Hepatocyte (in vitro differentiated cells): Measurements from ENCODE around the gene SERPINE3. TPM values are rescaled to one million over a fixed set of nuclear protein-coding genes. Genes with fewer than 3 reads are reported as not detected.

Experiments
- DNase-seq: peaks from one replicate; pipeline ENCODE4 v3.0.0-alpha.2; 2016; ENCODE audit warnings: low spot score
- H2AFZ ChIP-seq: fragments of 200-600 bp; sonication (generic); 2 replicates; pipeline ENCODE4 v1.6.0; 2016; ENCODE audit warnings: antibody characterized with exemption, mild to moderate bottlenecking
- H3K27ac ChIP-seq: fragments of 200-600 bp; sonication (generic); 2 replicates; pipeline ENCODE4 v1.5.1; 2016; ENCODE audit warnings: mild to moderate bottlenecking
- H3K27me3 ChIP-seq: fragments of 200-600 bp; sonication (generic); 2 replicates; pipeline ENCODE4 v1.6.1; 2016
- H3K36me3 ChIP-seq: fragments of 200-600 bp; sonication (generic); replicated peaks from 2 replicates; pipeline ENCODE4 v1.5.1; 2016; ENCODE audit warnings: low read depth; ENCODE audit not compliant: insufficient read depth
- H3K4me1 ChIP-seq: fragments of 200-600 bp; sonication (generic); 2 replicates; pipeline ENCODE4 v1.5.1; 2016; ENCODE audit warnings: mild to moderate bottlenecking, moderate library complexity; ENCODE audit not compliant: insufficient read depth
- H3K4me2 ChIP-seq: fragments of 200-600 bp; sonication (generic); 2 replicates; pipeline ENCODE4 v1.6.0; 2016
- H3K4me3 ChIP-seq: fragments of 200-600 bp; sonication (generic); 2 replicates; pipeline ENCODE4 v1.5.1; 2016; ENCODE audit warnings: mild to moderate bottlenecking
- H3K79me2 ChIP-seq: fragments of 200-600 bp; sonication (generic); 2 replicates; pipeline ENCODE4 v1.6.0; 2017; ENCODE audit warnings: mild to moderate bottlenecking
- H3K9me2 ChIP-seq: fragments of 200-600 bp; sonication (generic); replicated peaks from 2 replicates; pipeline ENCODE4 v1.6.0; 2017; ENCODE audit warnings: mild to moderate bottlenecking; ENCODE audit not compliant: insufficient read depth
- H3K9me3 ChIP-seq: fragments of 200-600 bp; sonication (generic); 2 replicates; pipeline ENCODE4 v1.5.1; 2016; ENCODE audit warnings: low read depth, mild to moderate bottlenecking
- H4K20me1 ChIP-seq: fragments of 200-600 bp; sonication (generic); 2 replicates; pipeline ENCODE4 v1.6.0; 2016; ENCODE audit warnings: mild to moderate bottlenecking; ENCODE audit not compliant: insufficient read depth, poor library complexity, severe bottlenecking
- CTCF ChIP-seq: fragments of 200-600 bp; sonication (generic); IDR thresholded peaks from 2 replicates; pipeline ENCODE4 v1.5.1; 2016; ENCODE audit warnings: antibody characterized with exemption, mild to moderate bottlenecking; ENCODE audit not compliant: poor library complexity
- EZH2 ChIP-seq: fragments of 200-600 bp; sonication (generic); IDR thresholded peaks from 2 replicates; pipeline ENCODE4 v1.6.1; 2016; ENCODE audit warnings: antibody characterized with exemption, mild to moderate bottlenecking, borderline replicate concordance
- EZH2phosphoT487 ChIP-seq: fragments of 200-600 bp; sonication (generic); IDR thresholded peaks from one replicate; pipeline ENCODE4 v1.6.1; 2018; ENCODE audit warnings: antibody characterized with exemption, mild to moderate bottlenecking, low read depth, moderate library complexity; ENCODE audit not compliant: unreplicated experiment, severe bottlenecking
- WGBS: methylation state at CpG from one replicate; pipeline ENCODE4 v1.1.6; 2016; ENCODE audit warnings: low lambda C conversion rate; ENCODE audit errors: missing lambda C conversion rate; 5-methylcytosine and 5-hydroxymethylcytosine counted together
- polyA plus RNA-seq: library from polyadenylated mRNA; unstranded; fragments of >200 nt; fragmentation: Nextera tagmentation; extraction: Ambion mirVana; gene quantifications from 2 replicates; pipeline ENCODE4 v1.2.1, GENCODE V29; 2016
- total RNA-seq: library from RNA; depleted of rRNA; stranded (reverse); fragments of >200 nt; gene quantifications from 2 replicates; pipeline ENCODE4 v1.2.3, GENCODE V29; 2014

Gene SERPINE3
- total and polyA plus RNA-seq, 2 experiments from 2014 or later, result 53.6 to 163 TPM

DNA sequence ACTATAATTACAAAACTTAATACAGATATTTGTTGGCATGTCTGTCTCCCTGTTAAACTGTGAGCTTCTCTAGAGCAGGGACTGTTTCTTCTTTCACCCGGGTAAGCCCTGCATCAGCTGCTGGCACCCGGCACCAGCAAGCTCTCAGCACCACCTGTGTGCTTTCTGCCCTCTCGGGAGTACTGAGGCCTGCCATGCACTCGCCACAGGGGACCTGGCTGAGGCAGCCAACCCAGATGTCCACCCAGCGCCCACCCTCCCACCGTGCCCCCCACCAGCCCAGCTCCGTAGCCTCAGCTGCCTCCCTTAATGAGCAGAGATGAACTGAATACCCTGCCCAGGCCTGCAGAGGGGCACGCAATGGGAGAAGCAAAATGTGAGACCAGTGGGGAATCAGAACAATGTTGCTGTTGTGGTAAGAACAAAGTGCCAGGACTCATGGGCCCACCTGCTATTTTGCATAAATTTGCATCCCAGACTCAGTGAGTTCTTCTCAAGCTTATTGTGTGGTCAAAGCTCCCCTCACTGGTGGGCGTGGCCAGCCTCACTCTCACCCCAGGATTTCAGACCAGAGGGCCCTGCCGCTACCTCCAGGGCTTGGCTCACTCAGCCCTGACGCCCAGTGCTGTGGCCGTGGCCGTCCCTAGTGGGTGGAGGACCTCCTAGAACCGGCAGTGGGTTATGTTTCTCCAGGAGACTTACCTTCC, 14.6 kb upstream of the SERPINE3 start:
- no peaks in the 10 kb centered on the region for H3K79me2 ChIP-seq
- DNase-seq, result no peak
- no peaks in the 10 kb centered on the region for H3K36me3 ChIP-seq
- no peak overlapping the region for H3K4me3 ChIP-seq
- no peaks in the 10 kb centered on the region for H3K9me3 ChIP-seq
- H2AFZ ChIP-seq, result no peak overlapping the region
- no peak overlapping the region for H3K27ac ChIP-seq
- no peaks in the 10 kb centered on the region for H3K27me3 ChIP-seq
- no peak for TF ChIP-seq CTCF
- WGBS, result 84% methylated on average over 14 of the region's 14 CpGs
- H3K4me2 ChIP-seq, result no peak overlapping the region
- H3K4me1 ChIP-seq, result no peaks in the 10 kb centered on the region
- H3K9me2 ChIP-seq, result no peaks in the 10 kb centered on the region
- H4K20me1 ChIP-seq, result no peaks in the 10 kb centered on the region

GRCh38 chr13:51325837-51326236, 13.7 kb upstream of the SERPINE3 start:
- H2AFZ ChIP-seq, result no peak overlapping the region
- H3K27ac ChIP-seq, result no peak overlapping the region
- TF ChIP-seq EZH2 (no peak), EZH2phosphoT487 (no peak), CTCF (no peak)
- H3K4me1 ChIP-seq, result no peaks in the 10 kb centered on the region
- H3K4me2 ChIP-seq, result no peak overlapping the region
- H3K9me3 ChIP-seq, result no peaks in the 10 kb centered on the region
- 90% methylated on average over 6 of the region's 6 CpGs for WGBS
- H4K20me1 ChIP-seq, result no peaks in the 10 kb centered on the region
- H3K27me3 ChIP-seq, result no peaks in the 10 kb centered on the region
- no peaks in the 10 kb centered on the region for H3K9me2 ChIP-seq
- DNase-seq, result no peak
- no peaks in the 10 kb centered on the region for H3K36me3 ChIP-seq
- H3K79me2 ChIP-seq, result no peaks in the 10 kb centered on the region
- no peak overlapping the region for H3K4me3 ChIP-seq

GRCh38 chr13:51326777-51327176, 12.7 kb upstream of the SERPINE3 start:
- no peaks in the 10 kb centered on the region for H3K9me2 ChIP-seq
- no peak overlapping the region for H3K4me2 ChIP-seq
- H3K9me3 ChIP-seq, result no peaks in the 10 kb centered on the region
- no peaks in the 10 kb centered on the region for H3K36me3 ChIP-seq
- H2AFZ ChIP-seq, result no peak overlapping the region
- no peak overlapping the region for H3K4me3 ChIP-seq
- H3K27ac ChIP-seq, result no peak overlapping the region
- H4K20me1 ChIP-seq, result no peaks in the 10 kb centered on the region
- DNase-seq, result no peak
- 93% methylated on average over 2 of the region's 2 CpGs for WGBS
- no peaks in the 10 kb centered on the region for H3K79me2 ChIP-seq
- no peak for TF ChIP-seq CTCF
- no peak for TF ChIP-seq EZH2phosphoT487
- H3K27me3 ChIP-seq, result no peaks in the 10 kb centered on the region
- no peaks in the 10 kb centered on the region for H3K4me1 ChIP-seq

DNA sequence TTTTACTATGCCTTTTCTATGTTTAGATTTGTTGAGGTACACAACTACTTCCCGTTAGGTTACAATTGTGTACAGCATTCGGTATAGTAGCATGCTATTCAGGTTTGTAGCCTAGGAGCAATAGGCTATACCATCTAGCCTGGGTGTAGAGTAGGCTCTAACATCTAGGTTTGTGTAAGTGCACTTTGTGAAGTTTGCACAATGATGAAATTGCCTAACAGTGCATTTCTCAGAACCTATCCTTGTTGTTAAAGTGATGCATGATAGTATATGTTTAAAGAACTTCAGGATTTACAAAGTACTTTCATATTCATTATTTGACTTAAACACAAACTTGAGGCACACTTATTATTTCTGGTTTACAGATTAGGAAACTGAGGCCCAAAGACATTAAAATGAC, 11.5 kb upstream of the SERPINE3 start:
- no peak overlapping the region for H3K4me2 ChIP-seq
- H4K20me1 ChIP-seq, result no peaks in the 10 kb centered on the region
- no peaks in the 10 kb centered on the region for H3K27me3 ChIP-seq
- WGBS, result 92% methylated on average over 2 of the region's 2 CpGs
- no peaks in the 10 kb centered on the region for H3K36me3 ChIP-seq
- no peak overlapping the region for H3K4me3 ChIP-seq
- H3K27ac ChIP-seq, result no peak overlapping the region
- TF ChIP-seq CTCF (no peak), EZH2 (no peak), EZH2phosphoT487 (no peak)
- no peaks in the 10 kb centered on the region for H3K4me1 ChIP-seq
- H3K9me3 ChIP-seq, result no peaks in the 10 kb centered on the region
- H2AFZ ChIP-seq, result no peak overlapping the region
- H3K9me2 ChIP-seq, result no peaks in the 10 kb centered on the region
- no peak for DNase-seq
- H3K79me2 ChIP-seq, result no peaks in the 10 kb centered on the region
